Stimulated activated memory B cell treated with anti-CD40 and anti-IgM and Interleukin-4, amounts not matched to agents 10 μg/mL and 1 μg/mL and 100 μg/mL, for 72 hours (primary cell): ENCODE measurements around the gene TTYH3.
A peak's percentile ranks its signal among the peaks of the same experiment; 100 is the strongest.

Experiments used
- ATAC-seq: fragments of 150-1000 bp; cut with Tn5 transposase; 2 replicates; pipeline ENCODE4 v1.10.0; 2021
- H3K27ac Mint-ChIP-seq: one replicate; pipeline ENCODE4 v1.8.0; 2022; ENCODE audit warnings: mild to moderate bottlenecking, mixed read lengths
- H3K27me3 Mint-ChIP-seq: one replicate; pipeline ENCODE4 v1.8.0; 2022; ENCODE audit warnings: mixed read lengths
- H3K36me3 Mint-ChIP-seq: one replicate; pipeline ENCODE4 v1.8.0; 2022; ENCODE audit warnings: mixed read lengths
- H3K4me1 Mint-ChIP-seq: one replicate; pipeline ENCODE4 v1.8.0; 2022; ENCODE audit warnings: mixed read lengths
- H3K4me3 Mint-ChIP-seq: one replicate; pipeline ENCODE4 v1.8.0; 2022; ENCODE audit warnings: mild to moderate bottlenecking, moderate library complexity, mixed read lengths
- H3K9me3 Mint-ChIP-seq: one replicate; pipeline ENCODE4 v1.8.0; 2022; ENCODE audit warnings: mixed read lengths

Gene TTYH3

GRCh38 chr7:2634267-2635145 lies 2.7 kb downstream of the TTYH3 start:
- Mint-ChIP-seq H3K9me3 (no peaks in the 10 kb centered on the region), H3K36me3 (no peaks in the 10 kb centered on the region), H3K4me1 (peaks cover 79% of the 10 kb centered on the region), H3K27me3 (no peaks in the 10 kb centered on the region), H3K4me3 (peak overlapping the region; percentile 97), H3K27ac (peak overlapping the region; percentile 94)
- ATAC-seq = no peak

GRCh38 chr7:2635148-2635668 lies 3.4 kb downstream of the TTYH3 start:
- Mint-ChIP-seq H3K36me3 (peaks cover 5% of the 10 kb centered on the region), H3K4me3 (no peak overlapping the region), H3K27ac (peak overlapping the region; percentile 94), H3K9me3 (no peaks in the 10 kb centered on the region), H3K4me1 (peaks cover 86% of the 10 kb centered on the region), H3K27me3 (no peaks in the 10 kb centered on the region)
- no peak for ATAC-seq

- peaks cover 92% of the 10 kb centered on the region for H3K4me1 Mint-ChIP-seq
- peak overlapping the region; percentile 19 for H3K4me3 Mint-ChIP-seq
- H3K36me3 Mint-ChIP-seq = peaks cover 5% of the 10 kb centered on the region
- H3K9me3 Mint-ChIP-seq = no peaks in the 10 kb centered on the region
- H3K27ac Mint-ChIP-seq = peak overlapping the region; percentile 93
- no peaks in the 10 kb centered on the region for H3K27me3 Mint-ChIP-seq
- no peak for ATAC-seq
Measured at GRCh38 chr7:2635810-2636701, 4.3 kb downstream of the TTYH3 start.

- peaks cover 5% of the 10 kb centered on the region for H3K36me3 Mint-ChIP-seq
Measured at GRCh38 chr7:2637066-2637471, 5.3 kb downstream of the TTYH3 start.

GRCh38 chr7:2637505-2638223 lies 5.9 kb downstream of the TTYH3 start:
- peak; percentile 60 for ATAC-seq
- H3K36me3 Mint-ChIP-seq = peaks cover 5% of the 10 kb centered on the region
- H3K27me3 Mint-ChIP-seq = no peaks in the 10 kb centered on the region
- peaks cover 93% of the 10 kb centered on the region for H3K4me1 Mint-ChIP-seq
- H3K27ac Mint-ChIP-seq = peak overlapping the region; percentile 93
- peak overlapping the region; percentile 71 for H3K4me3 Mint-ChIP-seq
- H3K9me3 Mint-ChIP-seq = no peaks in the 10 kb centered on the region

More at GRCh38 chr7:2637066-2637471, 5.3 kb downstream of the TTYH3 start:
- Mint-ChIP-seq H3K27ac (peak overlapping the region; percentile 93), H3K4me3 (peak overlapping the region; percentile 71), H3K9me3 (no peaks in the 10 kb centered on the region), H3K27me3 (no peaks in the 10 kb centered on the region), H3K4me1 (peaks cover 98% of the 10 kb centered on the region)
- no peak for ATAC-seq

- H3K36me3 Mint-ChIP-seq = peaks cover 5% of the 10 kb centered on the region
- no peaks in the 10 kb centered on the region for H3K9me3 Mint-ChIP-seq
- peaks cover 87% of the 10 kb centered on the region for H3K4me1 Mint-ChIP-seq
- peak overlapping the region; percentile 71 for H3K4me3 Mint-ChIP-seq
- no peak for ATAC-seq
- no peaks in the 10 kb centered on the region for H3K27me3 Mint-ChIP-seq
- H3K27ac Mint-ChIP-seq = peak overlapping the region; percentile 93
Measured at GRCh38 chr7:2638224-2638991, 6.6 kb downstream of the TTYH3 start.

- no peak overlapping the region for H3K4me3 Mint-ChIP-seq
- no peaks in the 10 kb centered on the region for H3K9me3 Mint-ChIP-seq
- ATAC-seq = no peak
- no peaks in the 10 kb centered on the region for H3K27me3 Mint-ChIP-seq
- peak overlapping the region; percentile 91 for H3K27ac Mint-ChIP-seq
- peaks cover 87% of the 10 kb centered on the region for H3K4me1 Mint-ChIP-seq
- peaks cover 5% of the 10 kb centered on the region for H3K36me3 Mint-ChIP-seq
Measured at GRCh38 chr7:2639181-2639681, 7.4 kb downstream of the TTYH3 start.

GRCh38 chr7:2639695-2640481 lies 8.1 kb downstream of the TTYH3 start:
- peak overlapping the region; percentile 91 for H3K27ac Mint-ChIP-seq
- peaks cover 88% of the 10 kb centered on the region for H3K4me1 Mint-ChIP-seq
- H3K27me3 Mint-ChIP-seq = no peaks in the 10 kb centered on the region
- peak overlapping the region; percentile 12 for H3K4me3 Mint-ChIP-seq
- no peak for ATAC-seq
- H3K9me3 Mint-ChIP-seq = no peaks in the 10 kb centered on the region
- peaks cover 5% of the 10 kb centered on the region for H3K36me3 Mint-ChIP-seq

GRCh38 chr7:2640482-2640830 lies 8.7 kb downstream of the TTYH3 start:
- peaks cover 5% of the 10 kb centered on the region for H3K36me3 Mint-ChIP-seq
- no peak for ATAC-seq
- H3K27me3 Mint-ChIP-seq = no peaks in the 10 kb centered on the region
- H3K27ac Mint-ChIP-seq = peak overlapping the region; percentile 91
- H3K4me1 Mint-ChIP-seq = peaks cover 88% of the 10 kb centered on the region
- H3K9me3 Mint-ChIP-seq = no peaks in the 10 kb centered on the region
- no peak overlapping the region for H3K4me3 Mint-ChIP-seq

GRCh38 chr7:2640846-2641316 lies 9.1 kb downstream of the TTYH3 start:
- no peak for ATAC-seq
- peak overlapping the region; percentile 47 for H3K4me3 Mint-ChIP-seq
- no peaks in the 10 kb centered on the region for H3K9me3 Mint-ChIP-seq
- peaks cover 88% of the 10 kb centered on the region for H3K4me1 Mint-ChIP-seq
- H3K27ac Mint-ChIP-seq = peak overlapping the region; percentile 91
- H3K27me3 Mint-ChIP-seq = no peaks in the 10 kb centered on the region
- peaks cover 5% of the 10 kb centered on the region for H3K36me3 Mint-ChIP-seq

- peak; percentile 69 for ATAC-seq
- peaks cover 81% of the 10 kb centered on the region for H3K4me1 Mint-ChIP-seq
- peak overlapping the region; percentile 91 for H3K27ac Mint-ChIP-seq
Measured at GRCh38 chr7:2641406-2642393, 9.9 kb downstream of the TTYH3 start.

GRCh38 chr7:2643386-2644219 lies 11.8 kb downstream of the TTYH3 start:
- Mint-ChIP-seq H3K36me3 (peaks cover 10% of the 10 kb centered on the region), H3K27ac (peak overlapping the region; percentile 85), H3K4me3 (no peak overlapping the region), H3K9me3 (no peaks in the 10 kb centered on the region), H3K27me3 (no peaks in the 10 kb centered on the region), H3K4me1 (peaks cover 62% of the 10 kb centered on the region)
- no peak for ATAC-seq

More at GRCh38 chr7:2641406-2642393, 9.9 kb downstream of the TTYH3 start:
- Mint-ChIP-seq H3K36me3 (peaks cover 5% of the 10 kb centered on the region), H3K9me3 (no peaks in the 10 kb centered on the region), H3K27me3 (no peaks in the 10 kb centered on the region), H3K4me3 (peak overlapping the region; percentile 72)
